Nephron progenitor cell (in vitro differentiated cells): ENCODE measurements around the gene DSPP.
A peak's percentile ranks its signal among the peaks of the same experiment; 100 is the strongest.

Source experiments
- DNase-seq: peaks from one replicate; pipeline ENCODE4 v3.0.0; 2021
- H3K27ac Mint-ChIP-seq: 2 replicates; pipeline ENCODE4 v1.8.0; 2021; ENCODE audit warnings: mild to moderate bottlenecking, moderate library complexity, mixed read lengths
- H3K27me3 Mint-ChIP-seq: 2 replicates; pipeline ENCODE4 v1.8.0; 2021; ENCODE audit warnings: mild to moderate bottlenecking, low read depth, mixed read lengths; ENCODE audit not compliant: poor library complexity
- H3K36me3 Mint-ChIP-seq: 2 replicates; pipeline ENCODE4 v1.8.0; 2021; ENCODE audit warnings: low read depth, mixed read lengths
- H3K4me1 Mint-ChIP-seq: 2 replicates; pipeline ENCODE4 v1.8.0; 2021; ENCODE audit warnings: mixed read lengths
- H3K4me3 Mint-ChIP-seq: 2 replicates; pipeline ENCODE4 v1.8.0; 2021; ENCODE audit warnings: mild to moderate bottlenecking, moderate library complexity, mixed read lengths
- H3K9me3 Mint-ChIP-seq: 2 replicates; pipeline ENCODE4 v1.8.0; 2021; ENCODE audit warnings: mild to moderate bottlenecking, moderate library complexity, mixed read lengths
- TF ChIP-seq, protein P1 (sequence below): fragments of 200-600 bp; sonication (generic); IDR thresholded peaks from 2 replicates; pipeline ENCODE4 v1.5.0; 2021; ENCODE audit warnings: antibody characterized with exemption

The DSPP gene

DNA sequence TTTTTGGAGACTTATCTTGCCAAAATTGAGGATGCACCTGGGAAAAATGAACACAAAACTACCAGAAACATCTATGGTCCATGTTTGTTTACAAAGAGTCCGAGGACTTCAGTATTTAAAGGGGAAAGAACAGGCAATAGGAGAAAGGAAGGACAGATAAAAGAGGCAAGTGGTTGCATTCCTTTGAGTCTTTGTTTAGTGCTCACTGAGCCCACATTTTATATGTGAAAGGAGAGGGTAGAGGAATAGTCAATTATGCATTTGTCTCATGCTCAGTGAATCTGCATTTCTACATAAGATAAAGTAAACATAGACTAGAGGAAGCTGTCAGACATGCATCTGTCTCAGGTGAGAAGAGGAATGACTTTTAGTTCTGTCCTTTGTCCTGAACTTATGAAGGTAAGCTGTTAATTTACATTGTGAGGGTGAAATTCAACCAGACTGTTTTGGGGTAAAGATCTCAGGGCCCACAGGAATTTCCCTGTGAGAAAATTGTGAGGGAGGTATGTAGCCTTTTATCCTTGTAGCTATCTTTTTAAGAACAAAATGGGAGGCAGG, 46.2 kb downstream of the DSPP start:
- peak overlapping the region; percentile 52 for H3K27ac Mint-ChIP-seq
- H3K4me1 Mint-ChIP-seq: peaks cover 27% of the 10 kb centered on the region
- TF ChIP-seq, protein P1, sequence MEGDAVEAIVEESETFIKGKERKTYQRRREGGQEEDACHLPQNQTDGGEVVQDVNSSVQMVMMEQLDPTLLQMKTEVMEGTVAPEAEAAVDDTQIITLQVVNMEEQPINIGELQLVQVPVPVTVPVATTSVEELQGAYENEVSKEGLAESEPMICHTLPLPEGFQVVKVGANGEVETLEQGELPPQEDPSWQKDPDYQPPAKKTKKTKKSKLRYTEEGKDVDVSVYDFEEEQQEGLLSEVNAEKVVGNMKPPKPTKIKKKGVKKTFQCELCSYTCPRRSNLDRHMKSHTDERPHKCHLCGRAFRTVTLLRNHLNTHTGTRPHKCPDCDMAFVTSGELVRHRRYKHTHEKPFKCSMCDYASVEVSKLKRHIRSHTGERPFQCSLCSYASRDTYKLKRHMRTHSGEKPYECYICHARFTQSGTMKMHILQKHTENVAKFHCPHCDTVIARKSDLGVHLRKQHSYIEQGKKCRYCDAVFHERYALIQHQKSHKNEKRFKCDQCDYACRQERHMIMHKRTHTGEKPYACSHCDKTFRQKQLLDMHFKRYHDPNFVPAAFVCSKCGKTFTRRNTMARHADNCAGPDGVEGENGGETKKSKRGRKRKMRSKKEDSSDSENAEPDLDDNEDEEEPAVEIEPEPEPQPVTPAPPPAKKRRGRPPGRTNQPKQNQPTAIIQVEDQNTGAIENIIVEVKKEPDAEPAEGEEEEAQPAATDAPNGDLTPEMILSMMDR: no peak
- no peak for DNase-seq
- H3K27me3 Mint-ChIP-seq: peaks cover 3% of the 10 kb centered on the region
- H3K9me3 Mint-ChIP-seq: no peaks in the 10 kb centered on the region
- H3K36me3 Mint-ChIP-seq: no peaks in the 10 kb centered on the region
- no peak overlapping the region for H3K4me3 Mint-ChIP-seq

DNA sequence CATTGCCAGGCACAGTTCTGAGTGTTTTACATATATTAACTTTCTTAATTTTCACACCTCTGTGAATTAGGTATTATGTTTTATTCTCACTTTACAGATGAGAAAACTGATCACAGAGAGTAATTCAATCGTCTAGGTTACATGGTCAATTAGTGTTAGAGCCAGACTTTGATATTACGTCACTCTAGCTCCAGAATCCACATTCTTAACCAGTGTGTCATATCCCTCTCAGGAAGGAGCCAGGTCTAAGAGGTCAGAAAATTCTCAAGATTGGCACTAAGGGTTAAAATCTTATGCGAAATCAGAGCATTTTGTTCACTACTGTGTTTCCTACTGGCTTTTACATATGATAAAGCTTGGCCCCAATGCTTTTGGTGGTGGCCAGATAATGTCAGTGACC, 49.2 kb downstream of the DSPP start:
- H3K9me3 Mint-ChIP-seq: peaks cover 11% of the 10 kb centered on the region
- no peaks in the 10 kb centered on the region for H3K36me3 Mint-ChIP-seq
- peaks cover 3% of the 10 kb centered on the region for H3K27me3 Mint-ChIP-seq
- no peak overlapping the region for H3K27ac Mint-ChIP-seq
- TF ChIP-seq, protein P1: no peak
- peaks cover 37% of the 10 kb centered on the region for H3K4me1 Mint-ChIP-seq
- no peak for DNase-seq
- no peak overlapping the region for H3K4me3 Mint-ChIP-seq

DNA sequence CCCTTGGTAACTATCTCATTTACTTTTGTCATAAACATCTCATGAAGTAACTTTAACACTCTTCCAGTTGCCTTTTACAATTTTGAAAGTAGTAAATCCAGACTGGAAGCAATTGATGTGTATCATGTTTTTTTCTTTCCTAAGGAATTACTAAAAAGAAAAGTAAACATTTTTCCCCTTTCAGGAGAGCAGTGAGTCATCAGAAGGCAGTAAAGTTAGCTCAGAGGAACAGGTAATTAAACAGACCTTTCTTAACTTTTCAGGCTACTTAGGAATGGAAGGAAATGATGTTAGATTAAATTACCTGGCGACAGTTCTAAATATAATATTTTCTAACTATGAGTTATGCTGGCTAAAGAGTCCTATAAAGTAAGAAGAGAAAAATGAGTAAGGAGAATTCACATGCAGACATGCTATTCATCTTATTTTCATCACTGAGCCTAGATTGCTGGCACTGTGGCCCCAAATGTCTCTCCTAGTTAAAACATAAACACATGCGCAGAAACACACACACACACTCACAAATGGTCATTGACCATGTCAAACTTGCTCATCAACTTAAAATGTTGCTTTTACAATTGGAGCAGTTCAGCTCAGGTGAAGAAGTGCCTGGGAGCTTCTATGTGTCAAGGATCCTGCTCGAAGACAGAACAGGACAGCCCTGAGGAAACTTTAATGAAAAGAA, 51.1 kb downstream of the DSPP start:
- Mint-ChIP-seq H3K36me3 (no peaks in the 10 kb centered on the region), H3K9me3 (peaks cover 11% of the 10 kb centered on the region), H3K4me1 (peaks cover 28% of the 10 kb centered on the region), H3K27ac (peak overlapping the region; percentile 62), H3K4me3 (no peak overlapping the region), H3K27me3 (peaks cover 3% of the 10 kb centered on the region)
- no peak for DNase-seq
- TF ChIP-seq, protein P1: no peak

DNA sequence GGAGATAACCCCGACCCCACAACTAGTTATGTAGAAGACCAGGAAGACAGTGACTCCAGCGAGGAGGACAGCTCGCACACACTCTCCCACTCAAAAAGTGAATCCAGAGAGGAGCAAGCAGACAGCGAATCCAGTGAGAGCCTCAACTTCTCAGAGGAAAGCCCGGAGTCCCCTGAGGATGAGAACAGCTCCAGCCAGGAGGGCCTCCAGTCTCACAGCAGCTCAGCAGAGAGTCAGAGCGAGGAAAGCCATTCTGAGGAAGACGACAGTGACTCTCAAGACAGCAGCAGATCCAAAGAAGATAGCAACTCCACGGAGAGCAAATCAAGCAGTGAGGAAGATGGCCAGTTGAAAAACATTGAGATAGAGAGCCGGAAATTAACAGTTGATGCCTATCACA, 54.5 kb downstream of the DSPP start:
- no peaks in the 10 kb centered on the region for H3K36me3 Mint-ChIP-seq
- H3K27me3 Mint-ChIP-seq: peaks cover 2% of the 10 kb centered on the region
- peaks cover 21% of the 10 kb centered on the region for H3K4me1 Mint-ChIP-seq
- peaks cover 11% of the 10 kb centered on the region for H3K9me3 Mint-ChIP-seq
- no peak for DNase-seq
- H3K4me3 Mint-ChIP-seq: no peak overlapping the region
- H3K27ac Mint-ChIP-seq: no peak overlapping the region
- TF ChIP-seq, protein P1: no peak
